ENCODE data around the gene ZBP1. TPM values are rescaled to one million over a fixed set of nuclear protein-coding genes. Genes with fewer than 3 reads are reported as not detected.

ZBP1 gene
- total RNA-seq, 4 donors from 2014 or later = 0.80 TPM; not detected in 3

DNA sequence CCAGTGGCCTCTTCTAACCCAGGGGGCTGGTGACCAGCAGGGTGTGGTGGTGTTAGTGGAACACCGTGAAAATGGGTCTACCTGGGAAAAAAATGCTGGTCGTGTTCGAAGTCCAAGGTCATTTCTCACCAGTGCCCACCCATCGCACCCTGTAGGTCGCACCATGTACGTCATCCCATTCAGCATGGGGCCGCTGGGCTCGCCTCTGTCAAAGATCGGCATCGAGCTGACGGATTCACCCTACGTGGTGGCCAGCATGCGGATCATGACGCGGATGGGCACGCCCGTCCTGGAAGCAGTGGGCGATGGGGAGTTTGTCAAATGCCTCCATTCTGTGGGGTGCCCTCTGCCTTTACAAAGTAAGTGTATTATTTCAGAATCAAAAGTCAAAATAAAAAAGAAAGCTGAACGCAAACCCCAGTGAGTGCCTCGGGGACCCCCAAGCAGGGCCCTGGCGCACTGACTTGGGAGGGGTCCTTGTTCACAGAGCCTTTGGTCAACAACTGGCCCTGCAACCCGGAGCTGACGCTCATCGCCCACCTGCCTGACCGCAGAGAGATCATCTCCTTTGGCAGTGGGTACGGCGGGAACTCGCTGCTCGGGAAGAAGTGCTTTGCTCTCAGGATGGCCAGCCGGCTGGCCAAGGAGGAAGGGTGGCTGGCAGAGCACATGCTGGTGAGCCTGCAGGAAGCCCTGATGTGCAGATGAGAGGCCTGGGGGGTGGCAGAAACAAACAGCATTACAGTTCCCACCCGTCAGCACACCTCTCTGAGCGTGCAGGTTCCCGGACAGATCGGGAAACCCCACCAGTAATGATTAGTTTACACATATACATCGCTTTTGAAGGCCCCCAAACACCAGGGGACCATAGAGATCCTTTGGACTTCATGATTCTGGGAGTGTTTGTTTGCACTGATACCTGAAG is 57.4 kb downstream of the ZBP1 start:
- no peaks in the 10 kb centered on the region for H3K36me3 ChIP-seq
- peaks cover 13% of the 10 kb centered on the region for H3K27me3 ChIP-seq
- 92% methylated on average over 34 of the region's 35 CpGs for WGBS
- H3K9me3 ChIP-seq = no peaks in the 10 kb centered on the region
- no peak overlapping the region for H3K27ac ChIP-seq
- TF ChIP-seq POLR2A (IDR thresholded peaks at IDR 0.05) = no peak
- no peak for TF ChIP-seq CTCF (IDR thresholded peaks at IDR 0.05)
- no peak for TF ChIP-seq POLR2AphosphoS5 (IDR thresholded peaks at IDR 0.05)
- no peak for TF ChIP-seq EP300 (IDR thresholded peaks at IDR 0.05)
- DNase-seq (ENCODE audit: low spot score in 2 of 2) = no peak
- peaks cover 5% of the 10 kb centered on the region for H3K4me1 ChIP-seq
- H3K4me3 ChIP-seq = no peak overlapping the region

DNA sequence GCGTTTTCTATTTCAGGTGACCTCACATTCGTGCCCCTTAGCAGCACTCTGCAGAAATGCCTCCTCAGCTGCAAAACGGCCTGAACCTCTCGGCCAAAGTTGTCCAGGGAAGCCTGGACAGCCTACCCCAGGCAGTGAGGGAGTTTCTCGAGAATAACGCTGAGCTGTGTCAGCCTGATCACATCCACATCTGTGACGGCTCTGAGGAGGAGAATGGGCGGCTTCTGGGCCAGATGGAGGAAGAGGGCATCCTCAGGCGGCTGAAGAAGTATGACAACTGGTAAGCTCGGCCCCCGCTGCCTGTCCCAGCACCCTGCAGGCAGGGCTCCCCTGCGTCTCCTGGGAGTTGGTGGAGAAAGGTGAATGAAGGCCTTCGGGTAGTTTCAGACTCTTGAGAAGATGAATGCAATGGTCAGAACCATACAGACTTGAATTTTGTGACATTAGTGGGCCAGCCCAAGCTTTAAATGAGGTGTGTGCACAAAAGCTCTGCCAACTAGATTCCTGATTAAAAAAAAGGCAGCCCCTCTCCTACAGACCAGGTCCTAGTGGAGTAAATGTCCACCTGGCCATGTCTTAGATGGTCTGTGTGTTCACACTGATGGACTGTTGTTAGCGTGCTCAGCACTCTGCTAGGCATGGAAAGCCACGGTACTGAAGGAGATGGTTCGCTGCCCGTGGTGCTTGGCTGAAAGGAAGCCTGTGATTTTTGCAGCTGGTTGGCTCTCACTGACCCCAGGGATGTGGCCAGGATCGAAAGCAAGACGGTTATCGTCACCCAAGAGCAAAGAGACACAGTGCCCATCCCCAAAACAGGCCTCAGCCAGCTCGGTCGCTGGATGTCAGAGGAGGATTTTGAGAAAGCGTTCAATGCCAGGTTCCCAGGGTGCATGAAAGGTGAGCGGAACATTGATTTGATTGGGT is 58.6 kb downstream of the ZBP1 start:
- TF ChIP-seq POLR2A (IDR thresholded peaks at IDR 0.05) (no peak), EP300 (IDR thresholded peaks at IDR 0.05) (no peak), POLR2AphosphoS5 (IDR thresholded peaks at IDR 0.05) (no peak), CTCF (IDR thresholded peaks at IDR 0.05) (no peak)
- Histone ChIP-seq H3K9me3 (no peaks in the 10 kb centered on the region), H3K27me3 (peaks cover 17% of the 10 kb centered on the region), H3K36me3 (no peaks in the 10 kb centered on the region), H3K27ac (no peak overlapping the region), H3K4me3 (no peak overlapping the region), H3K4me1 (peaks cover 5% of the 10 kb centered on the region)
- 89% methylated on average over 22 of the region's 24 CpGs for WGBS
- no peak for DNase-seq (ENCODE audit: low spot score in 2 of 2)

- 59% methylated on average over 14 of the region's 14 CpGs for WGBS
- TF ChIP-seq EP300 (IDR thresholded peaks at IDR 0.05) (no peak), CTCF (IDR thresholded peaks at IDR 0.05) (no peak), POLR2A (IDR thresholded peaks at IDR 0.05) (no peak)
- Histone ChIP-seq H3K27ac (no peak within 1 kb of the TSS), H3K4me3 (no peak within 1 kb of the TSS), H3K9me3 (no peaks in the 10 kb centered on the region), H3K4me1 (peaks cover 5% of the 10 kb centered on the region), H3K36me3 (no peaks in the 10 kb centered on the region), H3K27me3 (peaks cover 20% of the 10 kb centered on the region)
- no peak for DNase-seq (ENCODE audit: low spot score in 2 of 2)
Measured at GRCh38 chr20:57560554-57561355, 59.5 kb downstream of the ZBP1 start, which contains the start of gene PCK1. Gene PCK1, plus strand, starts transcription at chr20:57561110. Its CDS starts 302 bp downstream, at chr20:57561412.

GRCh38 chr20:57559658-57560553 is 60.3 kb downstream of the ZBP1 start:
- Histone ChIP-seq H3K27ac (no peak overlapping the region), H3K9me3 (no peaks in the 10 kb centered on the region), H3K4me3 (no peak overlapping the region), H3K4me1 (peaks cover 5% of the 10 kb centered on the region), H3K36me3 (no peaks in the 10 kb centered on the region), H3K27me3 (peaks cover 28% of the 10 kb centered on the region)
- TF ChIP-seq CTCF (IDR thresholded peaks at IDR 0.05) (no peak), POLR2AphosphoS5 (IDR thresholded peaks at IDR 0.05) (no peak), POLR2A (IDR thresholded peaks at IDR 0.05) (no peak), EP300 (IDR thresholded peaks at IDR 0.05) (no peak)
- DNase-seq (ENCODE audit: low spot score in 2 of 2) = no peak
- 81% methylated on average over 8 of the region's 8 CpGs for WGBS
